HK-2 (cell line): ENCODE results near the gene MORN3.
"Not testable (repeated sequence)": the region's sequence is repeated elsewhere in the genome, so short reads cannot be mapped to it uniquely, and the experiment has no call there.

Source experiments
- DNase-seq: peaks from one replicate; pipeline ENCODE4 v3.0.0-alpha.2; 2018; ENCODE audit not compliant: unreplicated experiment

MORN3 gene, protein sequence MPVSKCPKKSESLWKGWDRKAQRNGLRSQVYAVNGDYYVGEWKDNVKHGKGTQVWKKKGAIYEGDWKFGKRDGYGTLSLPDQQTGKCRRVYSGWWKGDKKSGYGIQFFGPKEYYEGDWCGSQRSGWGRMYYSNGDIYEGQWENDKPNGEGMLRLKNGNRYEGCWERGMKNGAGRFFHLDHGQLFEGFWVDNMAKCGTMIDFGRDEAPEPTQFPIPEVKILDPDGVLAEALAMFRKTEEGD

DNA sequence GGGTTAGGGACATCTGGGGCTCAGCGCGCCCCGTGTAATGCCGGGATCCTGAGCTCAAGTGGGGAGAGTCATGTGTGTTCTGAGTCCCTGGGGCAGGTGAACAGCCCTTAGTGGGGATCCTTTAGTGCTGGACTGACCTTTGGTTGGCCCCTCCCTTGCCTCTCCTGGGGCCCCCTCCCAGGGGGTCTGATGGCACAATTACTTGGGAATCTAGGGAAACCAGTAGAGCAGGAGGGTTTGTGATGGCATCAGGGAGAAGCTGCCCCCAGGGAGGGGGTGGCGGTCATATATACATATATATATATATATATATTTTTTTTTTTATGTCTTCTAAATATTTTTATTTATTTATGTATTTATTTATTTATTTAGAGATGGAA lies at the start of gene MORN3:
Gene MORN3 (minus strand): TSS at position 134 of the 380 bp plus-strand sequence. CDS start 171 bp downstream, outside the sequence.
- DNase-seq: no peak

DNA sequence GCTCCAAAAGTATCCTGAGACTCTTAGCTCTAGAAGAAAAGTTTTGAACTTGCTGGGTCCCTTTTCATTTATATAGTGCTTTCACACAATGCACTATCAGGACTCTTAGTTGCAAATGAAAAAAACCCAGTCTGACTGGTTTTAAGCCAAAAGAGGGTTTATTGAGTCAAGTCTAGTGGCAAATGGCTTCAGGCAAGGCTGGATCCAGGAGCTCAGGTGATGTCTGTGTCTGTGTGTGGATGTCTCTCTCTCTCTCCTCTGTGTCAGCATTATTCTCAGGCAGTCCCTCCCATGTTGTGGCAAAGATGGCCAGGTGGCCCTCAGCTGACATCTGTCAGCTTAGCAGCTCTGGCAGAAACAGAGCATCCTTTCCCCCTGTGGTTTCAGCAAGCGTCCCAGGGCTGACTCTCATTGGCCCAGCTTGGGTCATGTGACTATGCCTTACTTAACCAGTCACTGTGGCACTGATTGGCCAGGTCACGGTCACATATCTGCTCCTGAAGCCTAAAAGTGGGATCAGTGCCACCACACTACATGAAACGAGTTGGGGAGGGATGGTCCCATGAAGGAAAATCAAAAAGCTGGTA lies 49.3 kb upstream of the MORN3 start:
- DNase-seq: no peak

DNA sequence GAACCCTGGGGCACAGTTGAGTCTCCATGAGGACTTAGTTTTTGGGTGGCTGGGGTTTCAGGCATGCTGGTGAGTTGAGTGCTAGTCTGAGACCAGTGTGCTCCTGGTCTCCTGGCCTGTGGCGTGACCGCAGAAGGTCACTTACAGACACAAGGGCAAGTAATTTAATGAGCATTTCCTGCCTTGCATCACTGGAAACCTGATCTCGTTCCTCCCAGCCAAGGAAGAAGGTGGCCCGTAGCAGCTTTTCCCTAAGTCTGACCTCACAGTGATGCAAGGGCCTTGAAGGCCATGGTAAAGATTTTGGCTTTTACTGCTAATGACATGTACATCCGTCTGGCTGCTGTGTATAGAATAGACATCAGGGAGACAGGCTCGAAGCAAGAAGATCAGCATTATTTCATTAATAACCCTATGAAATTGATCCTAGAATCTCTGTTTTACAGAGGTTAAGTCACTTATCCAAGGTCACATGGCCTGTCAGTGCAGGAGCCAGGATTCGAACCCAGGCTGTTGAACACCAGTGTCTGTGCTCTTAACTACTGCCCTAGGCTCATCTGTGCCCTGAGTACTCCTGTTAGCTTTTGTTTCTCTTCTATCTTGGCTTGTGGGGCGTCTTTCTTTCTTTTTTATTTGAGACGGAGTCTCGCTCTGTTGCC lies 47.7 kb upstream of the MORN3 start:
- DNase-seq: peak; percentile 56

DNA sequence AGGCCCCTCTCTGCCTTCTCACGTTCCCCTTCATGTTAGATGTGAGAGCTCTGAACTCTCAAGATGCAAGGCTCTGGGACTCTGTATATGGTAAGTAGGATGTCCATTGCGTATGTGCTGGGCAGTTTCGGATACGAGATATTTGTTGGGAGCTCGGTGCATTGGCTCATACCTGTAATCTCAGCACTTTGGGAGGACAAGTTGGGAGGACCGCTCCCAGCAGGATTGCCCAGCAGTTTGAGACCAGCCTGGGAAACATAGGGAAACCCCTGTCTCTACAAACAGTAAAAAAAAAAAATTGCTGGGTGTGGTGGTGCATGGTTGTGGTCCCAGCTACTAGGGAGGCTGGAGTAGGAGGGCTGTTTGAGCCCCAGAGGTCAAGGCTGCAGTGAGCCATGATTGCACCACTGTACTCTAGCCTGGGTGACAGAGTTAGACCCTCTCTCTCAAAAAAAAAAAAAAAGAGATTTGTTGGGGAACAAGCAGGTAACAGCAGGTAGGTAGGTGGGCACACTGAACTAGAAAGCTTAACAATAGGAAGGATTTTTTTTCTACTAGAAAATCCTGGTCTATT lies 46.5 kb upstream of the MORN3 start:
- no peak for DNase-seq

DNA sequence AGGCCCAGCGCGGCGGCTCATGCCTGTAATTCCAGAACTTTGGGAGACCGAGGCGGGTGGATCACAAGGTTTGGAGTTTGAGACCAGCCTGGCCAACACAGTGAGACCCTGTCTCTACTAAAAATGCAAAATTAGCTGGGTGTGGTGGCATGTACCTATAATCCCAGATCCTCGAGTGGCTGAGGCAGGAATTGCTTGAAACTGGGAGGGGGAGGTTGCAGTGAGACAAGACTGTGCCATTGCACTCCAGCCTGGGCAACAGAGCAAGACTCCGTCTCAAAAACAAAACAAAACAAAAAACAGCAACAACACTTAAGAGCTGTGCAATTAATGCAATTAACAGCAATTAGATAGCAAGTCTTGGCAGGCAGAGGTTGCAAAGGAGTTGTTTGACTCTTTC lies 45.6 kb upstream of the MORN3 start:
- not testable (repeated sequence) for DNase-seq

DNA sequence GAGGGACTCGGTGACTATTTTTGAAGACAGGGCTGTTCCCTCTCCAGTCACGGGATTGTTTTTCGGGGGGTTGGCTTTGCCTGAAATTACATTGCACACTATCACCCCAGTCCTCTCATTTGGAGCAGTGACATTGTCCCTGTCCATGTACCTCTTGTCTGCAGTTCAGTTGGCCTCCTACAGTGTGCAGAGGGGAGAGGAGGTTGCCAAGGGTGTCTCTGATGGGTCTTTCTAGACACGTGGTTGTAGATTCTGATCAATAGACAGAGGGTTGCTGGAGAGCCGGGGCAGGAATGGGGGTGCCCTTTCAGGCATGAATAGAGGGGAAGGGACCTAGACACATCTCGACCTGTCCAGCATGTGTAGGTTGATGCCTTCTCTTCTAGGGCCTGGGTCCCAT lies 44.3 kb upstream of the MORN3 start:
- no peak for DNase-seq

DNA sequence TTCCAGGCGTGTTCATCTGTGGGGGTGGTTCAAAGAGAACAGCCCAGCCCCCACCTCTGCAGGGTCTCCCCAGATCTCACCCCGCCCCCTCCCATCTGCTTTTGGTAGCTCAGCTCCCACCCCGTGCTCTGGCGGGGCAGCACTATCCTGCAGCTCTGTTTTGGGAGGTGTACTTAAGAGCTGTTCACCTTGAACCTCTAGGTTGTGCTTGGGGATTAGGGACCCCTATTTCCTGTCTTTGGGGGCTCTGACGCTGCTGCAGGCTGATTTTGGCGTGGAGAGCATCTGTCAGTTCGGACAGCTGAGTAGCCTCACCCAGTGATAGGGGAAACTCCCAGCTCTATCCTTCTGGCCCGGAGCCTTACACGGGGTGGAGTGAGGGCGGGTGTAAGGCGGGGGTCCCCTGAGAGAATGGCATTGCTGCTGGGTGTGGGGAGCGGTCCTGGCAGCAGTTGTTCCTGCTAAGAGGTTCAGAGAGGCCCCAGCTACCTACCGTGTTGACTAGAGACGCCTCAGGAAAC lies 43.9 kb upstream of the MORN3 start:
- DNase-seq: no peak

DNA sequence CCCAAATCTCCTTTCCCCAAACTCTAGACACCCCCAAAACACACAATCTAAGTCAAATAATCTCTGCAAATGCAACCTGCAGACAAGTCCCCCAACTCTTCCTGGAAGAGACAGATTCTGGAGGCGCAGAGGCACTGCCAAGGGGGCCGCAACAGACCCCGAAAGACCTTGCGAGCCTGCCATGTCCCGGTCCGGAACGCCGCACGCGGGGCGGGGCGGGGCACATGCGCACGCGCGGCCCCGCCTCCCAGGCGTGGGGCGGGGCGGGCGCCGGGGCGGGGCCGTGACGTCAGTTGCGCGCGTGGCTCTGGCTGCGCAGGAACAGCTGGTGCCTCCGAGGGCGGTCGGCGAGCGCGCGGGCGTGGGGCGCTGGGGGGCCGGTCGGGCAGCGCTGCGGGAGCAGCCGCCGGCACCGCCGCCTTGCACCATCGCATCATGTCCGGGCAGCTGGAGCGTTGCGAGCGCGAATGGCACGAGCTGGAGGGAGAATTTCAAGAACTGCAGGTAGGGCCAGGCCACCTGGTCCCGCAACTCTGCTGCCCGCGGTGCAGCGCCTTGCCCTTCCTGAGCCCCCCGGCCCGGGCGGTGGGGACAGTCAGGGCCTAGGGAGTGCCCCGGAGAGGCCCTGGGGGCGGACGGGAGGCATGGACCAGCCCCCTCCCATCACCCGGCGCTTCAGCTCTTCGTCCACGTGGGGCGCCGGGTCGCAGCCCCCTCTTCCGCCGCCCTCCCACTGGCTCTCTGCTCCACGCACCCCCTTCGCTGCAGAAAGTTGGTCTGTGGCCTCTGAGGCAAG lies 43.2 kb upstream of the MORN3 start, which contains the start of gene TMEM120B:
Gene TMEM120B (plus strand): TSS at position 292 of the 796 bp plus-strand sequence. CDS start 144 bp downstream, at position 436.
- peak; percentile 84 for DNase-seq

DNA sequence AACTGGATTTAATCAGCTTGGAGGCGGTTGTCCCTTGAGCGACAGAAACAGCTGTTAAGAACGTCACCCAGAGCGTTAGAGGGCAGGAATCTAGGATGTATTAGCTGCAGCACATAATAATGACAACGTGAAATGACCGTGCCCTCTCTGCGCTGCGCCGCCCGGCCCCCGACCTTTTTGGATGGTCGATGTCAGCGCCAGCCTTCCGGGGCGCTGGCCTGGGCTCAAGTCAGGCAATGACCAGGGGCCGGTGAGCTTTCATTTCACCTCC lies 42.7 kb upstream of the MORN3 start:
- no peak for DNase-seq

DNA sequence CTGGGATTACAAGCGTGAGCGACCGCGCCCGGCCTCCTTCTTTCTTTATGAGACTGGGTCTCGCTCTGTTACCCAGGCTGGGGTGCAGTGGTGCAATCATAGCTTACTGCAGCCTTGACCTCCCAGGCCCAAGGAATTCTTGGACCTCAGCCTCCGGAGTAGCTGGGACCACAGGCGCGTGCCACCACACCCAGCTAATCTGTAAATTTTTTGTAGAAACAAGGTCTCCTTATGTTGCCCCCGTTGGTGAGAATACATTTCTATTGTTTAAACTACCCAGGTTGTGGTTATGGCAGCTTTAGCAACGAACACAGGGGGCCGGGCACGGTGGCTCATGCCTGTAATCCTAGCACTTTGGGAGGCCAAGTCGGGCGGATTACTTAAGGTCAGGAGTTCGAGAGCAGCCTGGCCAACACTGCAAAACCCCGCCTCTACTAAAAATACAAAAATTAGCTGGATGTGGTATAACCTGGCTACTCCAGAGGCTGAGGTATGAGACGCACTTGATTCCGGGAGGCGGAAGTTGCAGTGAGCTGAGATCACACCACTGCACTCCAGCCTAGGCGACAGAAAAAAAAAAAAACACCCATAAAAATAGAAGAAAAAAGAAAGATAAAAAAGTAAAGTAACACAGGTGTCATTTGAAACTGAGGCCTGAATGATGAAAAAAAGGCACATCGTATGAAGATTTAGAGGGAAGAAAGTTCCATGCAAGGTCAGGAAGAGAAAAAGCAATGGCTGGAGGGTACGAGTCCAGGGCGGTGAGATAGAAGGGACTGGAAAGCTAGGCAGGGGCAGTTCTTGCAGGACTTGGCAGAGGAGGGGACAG lies 42.1 kb upstream of the MORN3 start:
- DNase-seq: peak; percentile 58

DNA sequence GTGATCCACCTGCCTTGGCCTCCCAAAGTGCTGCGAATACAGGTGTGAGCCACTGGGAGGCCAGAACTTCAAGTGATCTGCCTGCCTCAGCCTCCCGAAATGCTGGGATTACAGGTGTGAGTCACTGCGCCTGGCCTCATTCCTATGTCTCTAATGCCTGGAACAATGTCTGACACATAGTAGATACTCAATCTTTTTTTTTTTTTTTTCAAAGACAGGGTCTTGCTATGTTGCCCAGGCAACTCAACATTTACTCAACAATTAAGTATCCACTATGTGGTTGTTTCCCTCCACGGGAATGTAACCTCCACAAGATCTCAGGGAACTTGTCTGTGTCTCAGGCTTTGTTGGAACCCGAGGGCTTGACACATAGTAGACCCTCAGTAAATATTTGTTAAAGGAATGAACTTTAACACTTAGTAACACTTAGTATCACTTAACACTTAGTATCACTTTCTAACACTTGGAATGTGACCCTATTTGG lies 40.1 kb upstream of the MORN3 start:
- DNase-seq: peak; percentile 52

DNA sequence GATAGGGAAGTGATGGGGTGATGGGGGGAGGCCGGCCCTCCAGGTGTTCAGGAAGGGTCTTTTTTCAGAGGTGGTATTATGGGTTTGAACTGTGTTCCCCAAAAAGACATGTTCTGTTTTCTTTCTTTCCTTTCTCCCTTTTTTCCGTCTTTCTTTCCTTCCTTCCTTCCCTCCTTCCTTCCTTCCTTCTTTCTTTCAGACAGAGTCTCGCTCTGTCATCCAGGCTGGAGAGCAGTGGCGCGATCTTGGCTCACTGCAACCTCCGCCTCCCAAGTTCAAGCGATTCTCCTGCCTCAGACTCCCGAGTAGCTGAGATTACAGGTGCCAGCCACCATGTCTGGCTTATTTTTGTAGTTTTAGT lies 39.6 kb upstream of the MORN3 start:
- DNase-seq: not testable (repeated sequence)

DNA sequence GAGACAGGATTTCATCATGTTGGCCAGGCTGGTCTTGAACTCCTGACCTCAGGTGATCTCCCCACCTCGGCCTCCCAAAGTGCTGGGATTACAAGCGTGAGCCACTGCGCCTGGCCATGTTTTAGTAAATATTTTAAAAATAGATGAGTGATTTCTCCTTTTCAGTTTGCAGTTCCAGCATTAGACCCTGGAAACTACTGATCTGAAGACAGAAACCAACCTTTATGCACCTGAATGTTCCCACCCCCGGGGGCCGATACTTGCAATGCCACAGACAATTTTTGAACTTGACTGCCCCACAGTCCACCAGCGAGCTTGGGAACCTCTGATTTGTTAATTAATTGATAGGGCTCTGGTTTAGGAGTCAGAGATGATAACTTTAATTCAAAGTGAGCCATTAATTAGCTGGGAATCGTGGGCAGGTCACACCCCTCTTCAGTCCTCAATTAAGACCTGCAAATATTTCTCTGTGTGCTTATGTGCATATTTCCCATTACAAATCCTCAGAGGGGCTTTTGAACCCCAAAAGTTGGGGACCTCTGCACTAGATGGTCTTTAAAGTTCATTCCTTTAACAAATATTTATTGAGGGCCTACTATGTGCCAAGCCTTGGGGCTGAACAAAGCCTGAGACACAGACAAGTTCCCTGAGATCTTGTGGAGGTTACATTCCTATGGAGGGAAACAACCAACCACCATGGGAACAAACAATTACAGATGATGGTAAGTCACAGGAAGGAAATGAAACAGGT lies 39.0 kb upstream of the MORN3 start:
- no peak for DNase-seq

DNA sequence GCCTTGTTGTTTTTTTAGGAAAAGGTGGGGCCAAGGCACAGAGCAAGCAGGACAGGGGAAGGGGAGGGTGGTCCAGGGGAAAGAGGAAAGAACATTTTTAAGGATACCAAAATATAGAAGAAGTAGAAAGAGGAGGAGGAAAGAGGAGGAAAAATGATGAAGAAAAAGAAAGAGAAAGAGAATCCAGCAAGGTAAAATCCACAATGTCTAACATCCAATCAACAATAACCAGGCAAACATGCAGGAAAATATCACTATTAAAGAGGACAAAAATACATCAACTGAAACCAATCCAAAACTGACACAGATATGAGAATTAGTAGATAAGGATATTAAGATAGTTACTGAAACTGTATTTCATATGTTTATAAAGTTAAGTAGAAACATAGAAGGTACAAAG lies 36.1 kb upstream of the MORN3 start:
- no peak for DNase-seq

DNA sequence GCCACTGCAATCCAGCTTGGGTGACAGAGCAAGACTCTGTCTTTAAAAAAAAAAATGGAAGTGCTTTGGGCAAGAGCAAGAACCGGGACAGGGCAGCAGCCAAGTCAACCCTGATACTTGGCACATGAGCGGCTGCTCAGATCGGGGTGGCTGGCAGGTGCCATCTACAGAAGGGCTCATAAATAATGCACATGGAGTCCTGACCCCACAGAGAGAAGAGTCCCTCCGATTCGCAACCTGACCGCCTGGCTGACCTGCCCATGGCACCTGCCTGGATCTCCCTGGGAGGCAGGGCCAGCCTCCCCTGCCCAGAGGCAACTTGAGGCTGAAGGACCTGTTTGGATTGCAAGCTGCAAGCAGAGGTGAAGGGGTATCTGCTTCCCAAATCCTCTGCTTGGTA lies 33.5 kb upstream of the MORN3 start:
- no peak for DNase-seq

DNA sequence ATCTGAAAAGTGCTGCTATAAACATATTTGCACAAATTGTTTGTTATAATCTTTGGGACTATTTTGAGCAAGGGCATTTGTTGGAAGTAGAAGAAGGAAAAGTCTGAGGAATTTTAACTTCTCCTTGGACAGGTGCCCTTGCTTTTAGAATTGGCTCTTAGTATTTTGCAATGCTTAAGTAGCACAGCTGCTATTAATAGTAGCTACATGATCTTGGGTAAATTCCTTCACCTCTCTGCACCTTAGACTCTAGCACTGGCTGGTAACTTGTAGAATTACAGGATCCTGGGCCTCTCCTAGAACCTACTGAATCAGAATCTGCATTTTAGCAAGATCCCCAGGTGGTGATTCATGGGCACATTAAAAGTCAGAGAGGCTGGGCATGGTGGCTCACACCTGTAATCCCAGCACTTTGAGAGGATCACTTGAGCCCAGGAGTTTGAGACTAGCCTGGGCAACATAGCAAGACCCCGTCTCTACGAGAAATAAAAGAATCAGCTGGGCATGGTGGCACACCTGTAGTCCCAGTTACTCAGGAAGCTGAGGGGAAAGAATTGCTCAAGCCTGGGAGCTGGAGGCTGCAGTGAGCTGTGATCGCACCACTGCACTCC lies 32.3 kb upstream of the MORN3 start:
- no peak for DNase-seq

DNA sequence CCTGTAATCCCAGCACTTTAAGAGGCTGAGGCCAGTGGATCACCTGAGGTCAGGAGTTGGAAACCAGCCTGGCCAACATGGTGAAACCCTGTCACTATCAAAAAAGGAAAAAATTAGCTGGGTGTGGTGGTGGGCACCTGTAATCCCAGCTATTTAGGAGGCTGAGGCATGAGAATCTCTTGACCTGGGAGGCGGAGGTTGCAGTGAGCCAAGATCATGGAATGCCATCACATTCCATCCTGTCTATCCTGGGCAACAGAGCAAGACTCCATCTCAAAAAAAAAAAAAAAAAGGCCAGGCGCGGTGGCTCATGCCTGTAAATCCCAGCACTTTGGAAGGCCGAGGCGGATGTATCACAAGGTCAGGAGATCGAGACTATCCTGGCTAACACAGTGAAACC lies 28.4 kb upstream of the MORN3 start:
- DNase-seq: not testable (repeated sequence)

DNA sequence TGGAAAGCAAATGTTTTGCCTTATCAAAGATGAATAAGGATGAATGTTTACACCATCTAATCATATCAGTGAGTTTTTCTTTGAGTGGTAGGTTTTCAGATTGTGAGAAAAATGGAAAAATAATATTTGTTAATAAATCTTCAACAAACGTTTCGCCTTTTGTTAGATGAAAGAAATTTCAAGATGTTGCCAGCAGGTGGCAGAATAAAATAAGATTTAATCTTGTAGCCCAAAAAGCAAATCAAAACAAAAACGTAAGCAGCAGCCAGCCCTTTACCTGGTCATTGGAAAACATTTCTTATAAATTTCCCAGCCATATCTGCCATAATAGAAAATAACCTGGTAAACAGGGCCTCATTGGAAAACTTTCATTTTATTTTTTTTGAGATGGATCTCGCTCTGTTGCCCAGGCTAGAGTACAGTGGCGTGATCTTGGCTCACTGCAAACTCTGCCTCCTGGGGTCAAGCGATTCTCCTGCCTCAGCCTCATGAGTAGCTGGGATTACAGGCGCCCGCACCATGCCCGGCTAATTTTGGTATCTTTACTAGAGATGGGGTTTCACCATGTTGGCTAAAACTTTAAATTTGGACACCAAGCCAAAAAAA lies 27.7 kb upstream of the MORN3 start:
- DNase-seq: no peak

DNA sequence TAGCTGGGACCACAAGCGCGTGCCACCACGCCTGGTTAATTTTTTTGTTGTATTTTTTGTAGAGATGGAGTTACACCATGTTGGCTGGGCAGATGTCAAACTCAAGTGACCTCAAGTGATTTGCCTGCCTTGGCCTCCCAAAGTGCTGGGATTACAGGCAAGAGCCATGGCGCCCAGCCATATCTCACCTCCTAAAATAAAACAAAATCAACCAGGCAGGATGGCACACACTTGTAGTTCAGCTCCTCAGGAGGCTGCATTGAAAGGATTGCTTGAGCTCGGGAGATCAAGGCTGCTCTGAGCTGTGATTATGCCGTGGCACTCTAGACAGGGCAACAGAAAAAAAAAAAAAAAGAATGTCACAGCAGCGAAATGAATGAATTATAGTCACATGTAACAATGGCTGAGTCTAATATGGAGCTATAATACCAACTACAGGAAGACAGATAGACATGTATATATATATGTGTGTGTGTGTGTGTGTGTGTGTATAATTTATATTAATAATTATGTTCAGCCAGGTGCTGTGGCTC lies 23.8 kb upstream of the MORN3 start:
- no peak for DNase-seq
